GM23338 (cell line): Measurements from ENCODE around the gene EPHB1. TPM values are rescaled to one million over a fixed set of nuclear protein-coding genes. Genes with fewer than 3 reads are reported as not detected.

Experiments
- ATAC-seq: fragments of 200-7000 bp; cut with Tn5 transposase; 3 replicates; pipeline ENCODE4 v1.9.1; 2020
- DNase-seq: peaks from one replicate; pipeline ENCODE4 v3.0.0-alpha.2; 2015; ENCODE audit warnings: low spot score
- H2AFZ ChIP-seq: fragments of 200-600 bp; sonication (generic); 2 replicates; pipeline ENCODE4 v1.8.0; 2016; ENCODE audit warnings: antibody characterized with exemption, mild to moderate bottlenecking, moderate library complexity
- H3F3A ChIP-seq: fragments of 200-600 bp; sonication (generic); replicated peaks from 2 replicates; pipeline ENCODE4 v1.8.0; 2017; ENCODE audit warnings: antibody characterized with exemption, mixed run types, low read depth
- H3K27ac ChIP-seq: fragments of 200-600 bp; sonication (generic); 2 replicates; pipeline ENCODE4 v1.6.1; 2016; ENCODE audit warnings: low read depth
- H3K27me3 ChIP-seq: fragments of 200-600 bp; sonication (generic); 2 replicates; pipeline ENCODE4 v1.8.0; 2016; ENCODE audit warnings: mild to moderate bottlenecking, mixed run types, moderate library complexity; ENCODE audit not compliant: insufficient read depth
- H3K36me3 ChIP-seq: fragments of 200-600 bp; sonication (generic); 2 replicates; pipeline ENCODE4 v1.8.0; 2016; ENCODE audit warnings: mild to moderate bottlenecking; ENCODE audit not compliant: insufficient read depth
- H3K4me1 ChIP-seq: fragments of 200-600 bp; sonication (generic); 2 replicates; pipeline ENCODE4 v1.8.0; 2016; ENCODE audit warnings: mild to moderate bottlenecking, moderate library complexity; ENCODE audit not compliant: insufficient read depth
- H3K4me2 ChIP-seq: fragments of 200-600 bp; sonication (generic); 2 replicates; pipeline ENCODE4 v1.7.1; 2017; ENCODE audit warnings: mixed run types
- H3K4me3 ChIP-seq: fragments of 200-600 bp; sonication (generic); 2 replicates; pipeline ENCODE4 v1.6.1; 2016; ENCODE audit warnings: mixed run types
- H3K79me2 ChIP-seq: fragments of 200-600 bp; sonication (generic); replicated peaks from 2 replicates; pipeline ENCODE4 v1.8.0; 2017; ENCODE audit warnings: mild to moderate bottlenecking; ENCODE audit not compliant: insufficient read depth
- H3K9me2 ChIP-seq: fragments of 200-600 bp; sonication (generic); 2 replicates; pipeline ENCODE4 v1.8.0; 2017; ENCODE audit not compliant: insufficient read depth
- H4K20me1 ChIP-seq: fragments of 200-600 bp; sonication (generic); replicated peaks from 2 replicates; pipeline ENCODE4 v1.8.0; 2017; ENCODE audit warnings: mild to moderate bottlenecking; ENCODE audit not compliant: insufficient read depth
- H3K27ac Mint-ChIP-seq: 2 replicates; pipeline ENCODE4 v1.8.0; 2020; ENCODE audit warnings: inconsistent platforms, mild to moderate bottlenecking, moderate library complexity, mixed read lengths
- H3K27me3 Mint-ChIP-seq: 3 replicates; pipeline ENCODE4 v1.8.0; 2022; ENCODE audit warnings: low read depth, mild to moderate bottlenecking, moderate library complexity, mixed read lengths, inconsistent platforms; ENCODE audit not compliant: insufficient read depth, poor library complexity
- H3K36me3 Mint-ChIP-seq: 3 replicates; pipeline ENCODE4 v1.8.0; 2021; ENCODE audit warnings: low read depth, mild to moderate bottlenecking, inconsistent platforms, moderate library complexity, mixed read lengths
- H3K4me1 Mint-ChIP-seq: 3 replicates; pipeline ENCODE4 v1.8.0; 2020; ENCODE audit warnings: mild to moderate bottlenecking, inconsistent platforms, mixed read lengths
- H3K4me3 Mint-ChIP-seq: 3 replicates; pipeline ENCODE4 v1.8.0; 2021; ENCODE audit warnings: moderate library complexity, mild to moderate bottlenecking, inconsistent platforms, mixed read lengths
- H3K9me3 Mint-ChIP-seq: 3 replicates; pipeline ENCODE4 v1.8.0; 2020; ENCODE audit warnings: moderate library complexity, mild to moderate bottlenecking, inconsistent platforms, mixed read lengths
- CREB1 ChIP-seq: fragments of 250-450 bp; sonication (Bioruptor Pico); IDR thresholded peaks from 2 replicates; pipeline ENCODE4 v1.5.0; 2020; ENCODE audit warnings: low read depth, mild to moderate bottlenecking, moderate library complexity
- EZH2 ChIP-seq: fragments of 200-600 bp; sonication (generic); IDR thresholded peaks from one replicate; pipeline ENCODE4 v1.8.0; 2017; ENCODE audit warnings: antibody characterized with exemption, mild to moderate bottlenecking, low read depth; ENCODE audit not compliant: unreplicated experiment
- EZH2phosphoT487 ChIP-seq: fragments of 200-600 bp; sonication (generic); IDR thresholded peaks from one replicate; pipeline ENCODE4 v1.8.1; 2018; ENCODE audit warnings: antibody characterized with exemption; ENCODE audit not compliant: unreplicated experiment
- JUNB ChIP-seq: IDR thresholded peaks from one replicate; pipeline ENCODE4 v1.6.1; 2016; ENCODE audit warnings: antibody characterized with exemption; ENCODE audit not compliant: unreplicated experiment
- STAT1 ChIP-seq: IDR thresholded peaks from one replicate; pipeline ENCODE4 v1.6.1; 2016; ENCODE audit warnings: antibody characterized with exemption; ENCODE audit not compliant: unreplicated experiment
- ZNF331 ChIP-seq: fragments of 250-450 bp; sonication (Bioruptor Pico); IDR thresholded peaks from 2 replicates; pipeline ENCODE4 v1.5.0; 2020; ENCODE audit warnings: low read depth, mild to moderate bottlenecking, moderate library complexity
- polyA plus RNA-seq: library from polyadenylated mRNA; unstranded; fragments of >200 nt; fragmentation: Nextera tagmentation; extraction: Ambion mirVana; gene quantifications from 2 replicates; pipeline ENCODE4 v1.2.1, GENCODE V29; 2016
- total RNA-seq: library from RNA; depleted of rRNA; stranded (reverse); fragments of >200 nt; shearing (Covaris generic); gene quantifications from 2 replicates; pipeline ENCODE4 v1.2.3, GENCODE V29; 2014
- TF ChIP-seq, protein P1 (sequence below), 2 experiments: fragments of 200-600 bp in 1 of 2; sonication (generic) in 1 of 2; conservative IDR thresholded peaks; 2 replicates each; pipeline versions ENCODE4 v1.5.1 to v1.6.1; 2016 to 2017; ENCODE audit warnings: antibody characterized with exemption in 2 of 2, low read depth in 2 of 2, mild to moderate bottlenecking in 2 of 2, moderate library complexity in 1 of 2
- TF ChIP-seq, protein P2 (sequence below): fragments of 250-450 bp; sonication (Bioruptor Pico); IDR thresholded peaks from 2 replicates; pipeline ENCODE4 v1.5.0; 2020; ENCODE audit warnings: mild to moderate bottlenecking, moderate library complexity
- TF ChIP-seq, protein P3 (sequence below): IDR thresholded peaks from 2 replicates; pipeline ENCODE4 v1.6.1; 2016; ENCODE audit warnings: antibody characterized with exemption
- TF ChIP-seq, protein P4 (sequence below): IDR thresholded peaks from one replicate; pipeline ENCODE4 v1.6.1; 2018; ENCODE audit warnings: antibody characterized with exemption; ENCODE audit not compliant: unreplicated experiment

EPHB1 gene
- total and polyA plus RNA-seq, 2 experiments from 2014 or later, result 2.7 to 5.2 TPM

DNA sequence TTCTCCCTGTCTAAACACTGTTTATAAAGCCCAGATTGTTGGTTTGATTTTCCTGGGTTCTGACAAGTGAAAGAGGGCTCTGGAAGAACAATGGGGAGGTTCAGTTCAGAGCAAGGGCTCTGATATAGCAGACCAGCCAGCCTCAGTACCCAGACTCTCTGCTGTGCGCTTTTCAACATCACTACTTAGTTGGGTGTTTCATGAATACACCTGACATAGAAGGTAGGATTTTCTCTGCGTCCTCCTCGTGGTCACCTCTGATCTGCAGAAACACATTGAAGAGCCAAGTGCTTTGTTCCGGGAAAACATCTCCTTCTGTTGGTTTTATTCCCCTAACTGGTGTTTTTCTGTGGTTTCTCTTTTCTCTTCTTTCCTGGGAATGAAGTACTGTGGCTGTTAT, 99.5 kb downstream of the EPHB1 start (continued):
- TF ChIP-seq, protein P1, sequence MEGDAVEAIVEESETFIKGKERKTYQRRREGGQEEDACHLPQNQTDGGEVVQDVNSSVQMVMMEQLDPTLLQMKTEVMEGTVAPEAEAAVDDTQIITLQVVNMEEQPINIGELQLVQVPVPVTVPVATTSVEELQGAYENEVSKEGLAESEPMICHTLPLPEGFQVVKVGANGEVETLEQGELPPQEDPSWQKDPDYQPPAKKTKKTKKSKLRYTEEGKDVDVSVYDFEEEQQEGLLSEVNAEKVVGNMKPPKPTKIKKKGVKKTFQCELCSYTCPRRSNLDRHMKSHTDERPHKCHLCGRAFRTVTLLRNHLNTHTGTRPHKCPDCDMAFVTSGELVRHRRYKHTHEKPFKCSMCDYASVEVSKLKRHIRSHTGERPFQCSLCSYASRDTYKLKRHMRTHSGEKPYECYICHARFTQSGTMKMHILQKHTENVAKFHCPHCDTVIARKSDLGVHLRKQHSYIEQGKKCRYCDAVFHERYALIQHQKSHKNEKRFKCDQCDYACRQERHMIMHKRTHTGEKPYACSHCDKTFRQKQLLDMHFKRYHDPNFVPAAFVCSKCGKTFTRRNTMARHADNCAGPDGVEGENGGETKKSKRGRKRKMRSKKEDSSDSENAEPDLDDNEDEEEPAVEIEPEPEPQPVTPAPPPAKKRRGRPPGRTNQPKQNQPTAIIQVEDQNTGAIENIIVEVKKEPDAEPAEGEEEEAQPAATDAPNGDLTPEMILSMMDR (conservative IDR thresholded peaks at IDR 0.05; ENCODE audit: low read depth in 2 of 2), result no peak
- TF ChIP-seq JUNB (no peak), EZH2 (no peak), CREB1 (CRISPR knock-in tag) (no peak)
- TF ChIP-seq, protein P2, sequence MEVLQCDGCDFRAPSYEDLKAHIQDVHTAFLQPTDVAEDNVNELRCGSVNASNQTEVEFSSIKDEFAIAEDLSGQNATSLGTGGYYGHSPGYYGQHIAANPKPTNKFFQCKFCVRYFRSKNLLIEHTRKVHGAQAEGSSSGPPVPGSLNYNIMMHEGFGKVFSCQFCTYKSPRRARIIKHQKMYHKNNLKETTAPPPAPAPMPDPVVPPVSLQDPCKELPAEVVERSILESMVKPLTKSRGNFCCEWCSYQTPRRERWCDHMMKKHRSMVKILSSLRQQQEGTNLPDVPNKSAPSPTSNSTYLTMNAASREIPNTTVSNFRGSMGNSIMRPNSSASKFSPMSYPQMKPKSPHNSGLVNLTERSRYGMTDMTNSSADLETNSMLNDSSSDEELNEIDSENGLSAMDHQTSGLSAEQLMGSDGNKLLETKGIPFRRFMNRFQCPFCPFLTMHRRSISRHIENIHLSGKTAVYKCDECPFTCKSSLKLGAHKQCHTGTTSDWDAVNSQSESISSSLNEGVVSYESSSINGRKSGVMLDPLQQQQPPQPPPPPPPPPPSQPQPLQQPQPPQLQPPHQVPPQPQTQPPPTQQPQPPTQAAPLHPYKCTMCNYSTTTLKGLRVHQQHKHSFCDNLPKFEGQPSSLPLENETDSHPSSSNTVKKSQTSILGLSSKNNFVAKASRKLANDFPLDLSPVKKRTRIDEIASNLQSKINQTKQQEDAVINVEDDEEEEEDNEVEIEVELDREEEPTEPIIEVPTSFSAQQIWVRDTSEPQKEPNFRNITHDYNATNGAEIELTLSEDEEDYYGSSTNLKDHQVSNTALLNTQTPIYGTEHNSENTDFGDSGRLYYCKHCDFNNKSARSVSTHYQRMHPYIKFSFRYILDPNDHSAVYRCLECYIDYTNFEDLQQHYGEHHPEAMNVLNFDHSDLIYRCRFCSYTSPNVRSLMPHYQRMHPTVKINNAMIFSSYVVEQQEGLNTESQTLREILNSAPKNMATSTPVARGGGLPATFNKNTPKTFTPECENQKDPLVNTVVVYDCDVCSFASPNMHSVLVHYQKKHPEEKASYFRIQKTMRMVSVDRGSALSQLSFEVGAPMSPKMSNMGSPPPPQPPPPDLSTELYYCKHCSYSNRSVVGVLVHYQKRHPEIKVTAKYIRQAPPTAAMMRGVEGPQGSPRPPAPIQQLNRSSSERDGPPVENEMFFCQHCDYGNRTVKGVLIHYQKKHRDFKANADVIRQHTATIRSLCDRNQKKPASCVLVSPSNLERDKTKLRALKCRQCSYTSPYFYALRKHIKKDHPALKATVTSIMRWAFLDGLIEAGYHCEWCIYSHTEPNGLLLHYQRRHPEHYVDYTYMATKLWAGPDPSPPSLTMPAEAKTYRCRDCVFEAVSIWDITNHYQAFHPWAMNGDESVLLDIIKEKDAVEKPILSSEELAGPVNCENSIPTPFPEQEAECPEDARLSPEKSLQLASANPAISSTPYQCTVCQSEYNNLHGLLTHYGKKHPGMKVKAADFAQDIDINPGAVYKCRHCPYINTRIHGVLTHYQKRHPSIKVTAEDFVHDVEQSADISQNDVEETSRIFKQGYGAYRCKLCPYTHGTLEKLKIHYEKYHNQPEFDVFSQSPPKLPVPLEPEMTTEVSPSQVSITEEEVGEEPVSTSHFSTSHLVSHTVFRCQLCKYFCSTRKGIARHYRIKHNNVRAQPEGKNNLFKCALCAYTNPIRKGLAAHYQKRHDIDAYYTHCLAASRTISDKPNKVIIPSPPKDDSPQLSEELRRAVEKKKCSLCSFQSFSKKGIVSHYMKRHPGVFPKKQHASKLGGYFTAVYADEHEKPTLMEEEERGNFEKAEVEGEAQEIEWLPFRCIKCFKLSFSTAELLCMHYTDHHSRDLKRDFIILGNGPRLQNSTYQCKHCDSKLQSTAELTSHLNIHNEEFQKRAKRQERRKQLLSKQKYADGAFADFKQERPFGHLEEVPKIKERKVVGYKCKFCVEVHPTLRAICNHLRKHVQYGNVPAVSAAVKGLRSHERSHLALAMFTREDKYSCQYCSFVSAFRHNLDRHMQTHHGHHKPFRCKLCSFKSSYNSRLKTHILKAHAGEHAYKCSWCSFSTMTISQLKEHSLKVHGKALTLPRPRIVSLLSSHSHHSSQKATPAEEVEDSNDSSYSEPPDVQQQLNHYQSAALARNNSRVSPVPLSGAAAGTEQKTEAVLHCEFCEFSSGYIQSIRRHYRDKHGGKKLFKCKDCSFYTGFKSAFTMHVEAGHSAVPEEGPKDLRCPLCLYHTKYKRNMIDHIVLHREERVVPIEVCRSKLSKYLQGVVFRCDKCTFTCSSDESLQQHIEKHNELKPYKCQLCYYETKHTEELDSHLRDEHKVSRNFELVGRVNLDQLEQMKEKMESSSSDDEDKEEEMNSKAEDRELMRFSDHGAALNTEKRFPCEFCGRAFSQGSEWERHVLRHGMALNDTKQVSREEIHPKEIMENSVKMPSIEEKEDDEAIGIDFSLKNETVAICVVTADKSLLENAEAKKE (CRISPR knock-in tag), result no peak

DNA sequence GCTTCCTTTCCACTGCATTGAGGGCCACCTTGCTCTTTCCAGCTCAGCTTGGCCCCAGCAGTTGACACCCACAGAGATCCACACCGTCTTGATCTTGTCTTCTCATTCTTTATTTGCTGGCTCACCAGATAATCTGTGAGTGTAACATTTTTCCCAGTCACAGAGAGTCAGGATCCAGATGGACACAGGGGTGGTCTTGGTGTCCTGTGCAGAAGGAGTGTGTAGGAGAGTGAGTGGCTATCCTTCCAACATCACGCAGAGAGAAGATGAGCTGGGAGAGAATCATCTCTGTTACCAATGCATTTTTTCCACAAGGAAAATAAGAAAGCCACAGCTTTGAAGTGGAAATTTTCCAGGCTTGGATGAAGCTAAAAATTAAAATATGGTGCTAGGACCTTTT, 100.1 kb downstream of the EPHB1 start:
- Histone ChIP-seq H3K4me3 (no peak overlapping the region), H3K36me3 (no peaks in the 10 kb centered on the region), H3K27me3 (peaks cover 58% of the 10 kb centered on the region), H3K27ac (no peak overlapping the region), H4K20me1 (peaks cover 6% of the 10 kb centered on the region; the same call in 1 of the 2 replicates), H3K9me2 (no peaks in the 10 kb centered on the region), H3F3A (no peaks in the 10 kb centered on the region), H2AFZ (no peak overlapping the region), H3K79me2 (no peaks in the 10 kb centered on the region), H3K4me1 (peaks cover 13% of the 10 kb centered on the region), H3K4me2 (no peak overlapping the region)
- H3K27ac Mint-ChIP-seq, result no peak overlapping the region
- no peaks in the 10 kb centered on the region for H3K9me3 Mint-ChIP-seq
- no peaks in the 10 kb centered on the region for H3K36me3 Mint-ChIP-seq
- no peak for DNase-seq
- H3K4me3 Mint-ChIP-seq, result no peak overlapping the region
- peaks cover 21% of the 10 kb centered on the region for H3K4me1 Mint-ChIP-seq
- peaks cover 58% of the 10 kb centered on the region for H3K27me3 Mint-ChIP-seq
- no peak for ATAC-seq
- TF ChIP-seq ZNF331 (no peak), EZH2phosphoT487 (no peak), JUNB (no peak), STAT1 (no peak)
- TF ChIP-seq, protein P3, sequence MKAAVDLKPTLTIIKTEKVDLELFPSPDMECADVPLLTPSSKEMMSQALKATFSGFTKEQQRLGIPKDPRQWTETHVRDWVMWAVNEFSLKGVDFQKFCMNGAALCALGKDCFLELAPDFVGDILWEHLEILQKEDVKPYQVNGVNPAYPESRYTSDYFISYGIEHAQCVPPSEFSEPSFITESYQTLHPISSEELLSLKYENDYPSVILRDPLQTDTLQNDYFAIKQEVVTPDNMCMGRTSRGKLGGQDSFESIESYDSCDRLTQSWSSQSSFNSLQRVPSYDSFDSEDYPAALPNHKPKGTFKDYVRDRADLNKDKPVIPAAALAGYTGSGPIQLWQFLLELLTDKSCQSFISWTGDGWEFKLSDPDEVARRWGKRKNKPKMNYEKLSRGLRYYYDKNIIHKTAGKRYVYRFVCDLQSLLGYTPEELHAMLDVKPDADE, result no peak
- TF ChIP-seq, protein P1 (conservative IDR thresholded peaks at IDR 0.05; ENCODE audit: low read depth in 2 of 2), result no peak
- TF ChIP-seq, protein P4, sequence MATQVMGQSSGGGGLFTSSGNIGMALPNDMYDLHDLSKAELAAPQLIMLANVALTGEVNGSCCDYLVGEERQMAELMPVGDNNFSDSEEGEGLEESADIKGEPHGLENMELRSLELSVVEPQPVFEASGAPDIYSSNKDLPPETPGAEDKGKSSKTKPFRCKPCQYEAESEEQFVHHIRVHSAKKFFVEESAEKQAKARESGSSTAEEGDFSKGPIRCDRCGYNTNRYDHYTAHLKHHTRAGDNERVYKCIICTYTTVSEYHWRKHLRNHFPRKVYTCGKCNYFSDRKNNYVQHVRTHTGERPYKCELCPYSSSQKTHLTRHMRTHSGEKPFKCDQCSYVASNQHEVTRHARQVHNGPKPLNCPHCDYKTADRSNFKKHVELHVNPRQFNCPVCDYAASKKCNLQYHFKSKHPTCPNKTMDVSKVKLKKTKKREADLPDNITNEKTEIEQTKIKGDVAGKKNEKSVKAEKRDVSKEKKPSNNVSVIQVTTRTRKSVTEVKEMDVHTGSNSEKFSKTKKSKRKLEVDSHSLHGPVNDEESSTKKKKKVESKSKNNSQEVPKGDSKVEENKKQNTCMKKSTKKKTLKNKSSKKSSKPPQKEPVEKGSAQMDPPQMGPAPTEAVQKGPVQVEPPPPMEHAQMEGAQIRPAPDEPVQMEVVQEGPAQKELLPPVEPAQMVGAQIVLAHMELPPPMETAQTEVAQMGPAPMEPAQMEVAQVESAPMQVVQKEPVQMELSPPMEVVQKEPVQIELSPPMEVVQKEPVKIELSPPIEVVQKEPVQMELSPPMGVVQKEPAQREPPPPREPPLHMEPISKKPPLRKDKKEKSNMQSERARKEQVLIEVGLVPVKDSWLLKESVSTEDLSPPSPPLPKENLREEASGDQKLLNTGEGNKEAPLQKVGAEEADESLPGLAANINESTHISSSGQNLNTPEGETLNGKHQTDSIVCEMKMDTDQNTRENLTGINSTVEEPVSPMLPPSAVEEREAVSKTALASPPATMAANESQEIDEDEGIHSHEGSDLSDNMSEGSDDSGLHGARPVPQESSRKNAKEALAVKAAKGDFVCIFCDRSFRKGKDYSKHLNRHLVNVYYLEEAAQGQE, result no peak
